Left cardiac atrium (tissue), 4 donors: ENCODE results near the gene SAMD9. TPM values are rescaled to one million over a fixed set of nuclear protein-coding genes. Genes with fewer than 3 reads are reported as not detected.

Source experiments
- ATAC-seq, 2 donors: fragments of 200-7000 bp; cut with Tn5 transposase; one replicate each; pipeline ENCODE4 v1.9.1; 2020; ENCODE audit warnings: mild to moderate bottlenecking in 2 of 2, moderate library complexity in 2 of 2
- DNase-seq: peaks from one replicate; pipeline ENCODE4 v3.0.0-alpha.2; 2020
- intact Hi-C, 2 donors: fragments of 100-400 bp; cut with DNase I; formaldehyde crosslinking; loops; one replicate each; pipeline versions ENCODE4 v1.14.1 to v1.15.1; 2022 to 2023
- long read RNA-seq: library from polyadenylated mRNA; unstranded; transcript quantifications from one replicate; pipeline ENCODE4 v2.0.0, GENCODE V29; 2021
- total RNA-seq, 2 donors: library from RNA; stranded (reverse); fragmentation: NEBNext Ultra II Directional; extraction: Animal tissue kit (Norgen Biotek cat#: 25700); gene quantifications; one replicate each; pipeline ENCODE4 v1.2.1, GENCODE V29; 2021
- donor health status: DM: no; HTN: yes; CAD: no.
- donor health status: DM: no; HTN: yes; CAD: no; lungs with severe emphysema.
- donor health status: DM: yes; HTN: yes; CAD: no.
- donor health status: Dilated cardiomyopathy.

SAMD9 gene
- total RNA-seq: 1 to 10 TPM; 4.1 to 5.5 TPM
- long read RNA-seq, full-length matches to known transcripts: 1 of 1 reads
- long read RNA-seq, partial matches to known transcripts: 0 of 1 reads
- long read RNA-seq, other reads (novel, unspliced or antisense): 0 of 1 reads

GRCh38 chr7:93117852-93118530 is at the start of gene SAMD9:
Gene SAMD9, minus strand, starts transcription at chr7:93117979. Its CDS starts 11,882 bp downstream, at chr7:93106097.
- ATAC-seq (peak; percentile 92 to 98), DNase-seq (peak; percentile 52)
- intact Hi-C loops: no loop called here

- no peak for DNase-seq
- intact Hi-C loops: no loop called here
- no peak for ATAC-seq
These were observed 47.7 kb upstream of the SAMD9 start for GRCh38 chr7:93165447-93165846.

- no peak for DNase-seq
- ATAC-seq: no peak
- intact Hi-C loops: no loop called here
These were observed 47.0 kb upstream of the SAMD9 start for GRCh38 chr7:93164766-93165165.

GRCh38 chr7:93161181-93161762 is 43.5 kb upstream of the SAMD9 start:
- no peak for DNase-seq
- intact Hi-C loops: no loop called here
- no peak for ATAC-seq

GRCh38 chr7:93160410-93160809 is 42.6 kb upstream of the SAMD9 start:
- DNase-seq: no peak
- ATAC-seq: no peak
- intact Hi-C loops: no loop called here

GRCh38 chr7:93159490-93159889 is 41.7 kb upstream of the SAMD9 start:
- no peak for ATAC-seq
- no peak for DNase-seq
- intact Hi-C loops: no loop called here

- DNase-seq: no peak
- intact Hi-C loops: no loop called here
- no peak for ATAC-seq
These were observed 39.1 kb upstream of the SAMD9 start for GRCh38 chr7:93156884-93157283.

GRCh38 chr7:93150200-93150835 is 32.5 kb upstream of the SAMD9 start:
- intact Hi-C loops: no loop called here
- ATAC-seq: no peak
- no peak for DNase-seq

GRCh38 chr7:93148727-93149126 is 30.9 kb upstream of the SAMD9 start:
- intact Hi-C loops: no loop called here
- DNase-seq (no peak), ATAC-seq (no peak)

- ATAC-seq: peak; percentile 69 to 74
- intact Hi-C loops: no loop called here
- no peak for DNase-seq
These were observed 30.4 kb upstream of the SAMD9 start, which contains the start of gene SAMD9L for GRCh38 chr7:93148144-93148543. Gene SAMD9L, minus strand, starts transcription at chr7:93148385. Its CDS starts 12,414 bp downstream, at chr7:93135971.

GRCh38 chr7:93147363-93147762 is 29.6 kb upstream of the SAMD9 start:
- DNase-seq (peak; percentile 30), ATAC-seq (peak; percentile 79 to 90)
- intact Hi-C loops: no loop called here

- ATAC-seq (peak in 1 of 2 donors; percentile 23), DNase-seq (no peak)
- intact Hi-C loops: no loop called here
These were observed 28.8 kb upstream of the SAMD9 start for GRCh38 chr7:93146472-93147141.

- intact Hi-C loops: no loop called here
- ATAC-seq: no peak
- no peak for DNase-seq
These were observed 28.3 kb upstream of the SAMD9 start for GRCh38 chr7:93146036-93146435.

- ATAC-seq (no peak), DNase-seq (no peak)
- intact Hi-C loops: no loop called here
These were observed 27.6 kb upstream of the SAMD9 start for GRCh38 chr7:93145354-93145753.

- DNase-seq: no peak
- intact Hi-C loops: no loop called here
- no peak for ATAC-seq
These were observed 24.3 kb upstream of the SAMD9 start for GRCh38 chr7:93142127-93142526.

GRCh38 chr7:93140582-93141191 is 22.9 kb upstream of the SAMD9 start:
- ATAC-seq: no peak
- DNase-seq: no peak
- intact Hi-C loops: no loop called here

- ATAC-seq (no peak), DNase-seq (no peak)
These were observed 20.8 kb upstream of the SAMD9 start for GRCh38 chr7:93138576-93138975.

GRCh38 chr7:93133005-93133404 is 15.2 kb upstream of the SAMD9 start:
- intact Hi-C loops: no loop called here
- ATAC-seq: no peak
- DNase-seq: no peak

More at GRCh38 chr7:93138576-93138975, 20.8 kb upstream of the SAMD9 start:
- intact Hi-C loops: no loop called here

- intact Hi-C loops: no loop called here
These were observed 14.4 kb upstream of the SAMD9 start for GRCh38 chr7:93132216-93132615.

More at GRCh38 chr7:93132216-93132615, 14.4 kb upstream of the SAMD9 start:
- ATAC-seq: no peak
- no peak for DNase-seq
